HL-60 (cell line): Measurements from ENCODE around the gene SPTBN1.

Source experiments
- DNase-seq, 2 experiments: peaks; one replicate each; pipeline ENCODE4 v3.0.0-alpha.2; 2010 to 2020; ENCODE audit warnings: low read depth in 1 of 2, low spot score in 1 of 2
- H3K27ac ChIP-seq: fragments of 250-450 bp; sonication (Bioruptor Pico); replicated peaks from 2 replicates; pipeline ENCODE4 v1.5.1; 2020; ENCODE audit warnings: mild to moderate bottlenecking, moderate library complexity
- H3K27me3 ChIP-seq: fragments of 250-450 bp; sonication (Bioruptor Pico); 2 replicates; pipeline ENCODE4 v1.5.1; 2021; ENCODE audit warnings: mild to moderate bottlenecking, moderate library complexity; ENCODE audit not compliant: insufficient read depth, poor library complexity, severe bottlenecking
- H3K4me3 ChIP-seq: replicated peaks from 2 replicates; pipeline ENCODE4 v1.5.1; 2011; ENCODE audit warnings: mild to moderate bottlenecking, control low read depth, low read length; ENCODE audit not compliant: insufficient read depth
- CTCF ChIP-seq: IDR thresholded peaks from one replicate; pipeline ENCODE4 v1.5.1; 2011; ENCODE audit warnings: low read length, control low read depth, inconsistent platforms; ENCODE audit not compliant: insufficient read depth
- GABPA ChIP-seq: IDR thresholded peaks from 2 replicates; pipeline ENCODE4 v1.6.1; 2012; ENCODE audit warnings: low read depth
- POLR2AphosphoS5 ChIP-seq: IDR thresholded peaks from 2 replicates; pipeline ENCODE4 v1.6.1; 2012; ENCODE audit warnings: low read depth
- REST ChIP-seq: IDR thresholded peaks from 2 replicates; pipeline ENCODE4 v1.6.1; 2012; ENCODE audit warnings: low read depth; ENCODE audit not compliant: insufficient replicate concordance
- SPI1 ChIP-seq: IDR thresholded peaks from 2 replicates; pipeline ENCODE4 v1.6.1; 2012; ENCODE audit warnings: low read depth, mild to moderate bottlenecking, borderline replicate concordance

The SPTBN1 gene

GRCh38 chr2:54617409-54617808 is 161.3 kb downstream of the SPTBN1 start:
- no peak for DNase-seq
- Histone ChIP-seq H3K4me3 (no peak overlapping the region), H3K27me3 (no peaks in the 10 kb centered on the region), H3K27ac (no peak overlapping the region)
- TF ChIP-seq POLR2AphosphoS5 (no peak), REST (no peak), CTCF (no peak)

GRCh38 chr2:54618646-54619565 is 162.8 kb downstream of the SPTBN1 start:
- DNase-seq, result no peak
- no peak overlapping the region; the same call in 1 of the 2 replicates for H3K27ac ChIP-seq
- TF ChIP-seq REST, result no peak
- no peak for TF ChIP-seq POLR2AphosphoS5
- no peak for TF ChIP-seq GABPA
- no peak for TF ChIP-seq CTCF
- no peak for TF ChIP-seq SPI1
- H3K27me3 ChIP-seq, result no peaks in the 10 kb centered on the region
- no peak overlapping the region for H3K4me3 ChIP-seq

GRCh38 chr2:54619660-54620231 is 163.6 kb downstream of the SPTBN1 start:
- H3K27ac ChIP-seq, result no peak overlapping the region
- H3K4me3 ChIP-seq, result no peak overlapping the region
- no peak for TF ChIP-seq POLR2AphosphoS5
- TF ChIP-seq CTCF, result no peak
- no peak for DNase-seq
- H3K27me3 ChIP-seq, result no peaks in the 10 kb centered on the region
